HG03342 (cell line): ENCODE data around the gene IRAK3.

ENCODE experiments used
- ATAC-seq: cut with Tn5 transposase; IDR thresholded peaks from one replicate; pipeline ENCODE4 v1.9.1; 2021; ENCODE audit warnings: mild to moderate bottlenecking, moderate library complexity; ENCODE audit not compliant: unreplicated experiment

IRAK3 gene

GRCh38 chr12:66188584-66189485, at the start of gene IRAK3:
TSS of gene IRAK3 (plus strand) at chr12:66189214. CDS start at chr12:66189300, 86 bp downstream.
- ATAC-seq = peak; percentile 51

- ATAC-seq = no peak
Measured at GRCh38 chr12:66139328-66139727, 49.7 kb upstream of the IRAK3 start.

- no peak for ATAC-seq
Measured at GRCh38 chr12:66140731-66141130, 48.3 kb upstream of the IRAK3 start.

- no peak for ATAC-seq
Measured at GRCh38 chr12:66141299-66141698, 47.7 kb upstream of the IRAK3 start.

GRCh38 chr12:66142826-66143225, 46.2 kb upstream of the IRAK3 start:
- no peak for ATAC-seq

GRCh38 chr12:66143868-66144267, 45.1 kb upstream of the IRAK3 start:
- no peak for ATAC-seq

- no peak for ATAC-seq
Measured at GRCh38 chr12:66144791-66145754, 43.9 kb upstream of the IRAK3 start.

GRCh38 chr12:66149702-66150398, 39.2 kb upstream of the IRAK3 start:
- no peak for ATAC-seq

- ATAC-seq = no peak
Measured at GRCh38 chr12:66152732-66153131, 36.3 kb upstream of the IRAK3 start.

- ATAC-seq = no peak
Measured at GRCh38 chr12:66154776-66155175, 34.2 kb upstream of the IRAK3 start.

- no peak for ATAC-seq
Measured at GRCh38 chr12:66156654-66157053, 32.4 kb upstream of the IRAK3 start.

- ATAC-seq = no peak
Measured at GRCh38 chr12:66159123-66159522, 29.9 kb upstream of the IRAK3 start.

GRCh38 chr12:66160704-66161103, 28.3 kb upstream of the IRAK3 start:
- no peak for ATAC-seq

GRCh38 chr12:66162701-66163100, 26.3 kb upstream of the IRAK3 start:
- ATAC-seq = no peak

- ATAC-seq = no peak
Measured at GRCh38 chr12:66163289-66163688, 25.7 kb upstream of the IRAK3 start.

GRCh38 chr12:66164349-66164821, 24.6 kb upstream of the IRAK3 start:
- no peak for ATAC-seq

GRCh38 chr12:66165141-66165540, 23.9 kb upstream of the IRAK3 start:
- ATAC-seq = no peak

- no peak for ATAC-seq
Measured at GRCh38 chr12:66166561-66166960, 22.5 kb upstream of the IRAK3 start.

- ATAC-seq = no peak
Measured at GRCh38 chr12:66168410-66168809, 20.6 kb upstream of the IRAK3 start.

GRCh38 chr12:66169221-66170170, 19.5 kb upstream of the IRAK3 start, which contains the start of gene TMBIM4:
TSS of gene TMBIM4 (minus strand) at chr12:66169996. CDS start at chr12:66169951, 45 bp downstream.
- ATAC-seq = peak; percentile 83
